Mucosa of stomach (tissue), 1 donor: ENCODE measurements around the gene APIP.

Experiments used
- H3K27me3 ChIP-seq: one replicate; pipeline ENCODE4 v1.7.0; 2013; ENCODE audit warnings: mild to moderate bottlenecking, low read length; ENCODE audit not compliant: control insufficient read depth, insufficient read depth
- H3K36me3 ChIP-seq: one replicate; pipeline ENCODE4 v1.7.0; 2013; ENCODE audit warnings: low read length; ENCODE audit not compliant: control insufficient read depth, insufficient read depth
- H3K4me1 ChIP-seq: one replicate; pipeline ENCODE4 v1.7.0; 2013; ENCODE audit warnings: mild to moderate bottlenecking, low read length; ENCODE audit not compliant: control insufficient read depth, insufficient read depth
- H3K4me3 ChIP-seq: one replicate; pipeline ENCODE4 v1.7.0; 2013; ENCODE audit warnings: low read length
- H3K9ac ChIP-seq: one replicate; pipeline ENCODE4 v1.7.0; 2013; ENCODE audit warnings: mild to moderate bottlenecking, low read length, moderate library complexity
- H3K9me3 ChIP-seq: one replicate; pipeline ENCODE4 v1.7.0; 2013; ENCODE audit warnings: mild to moderate bottlenecking, low read length, moderate library complexity; ENCODE audit not compliant: control insufficient read depth
- donor health status: Pancreatic carcinoma.

The APIP gene

DNA sequence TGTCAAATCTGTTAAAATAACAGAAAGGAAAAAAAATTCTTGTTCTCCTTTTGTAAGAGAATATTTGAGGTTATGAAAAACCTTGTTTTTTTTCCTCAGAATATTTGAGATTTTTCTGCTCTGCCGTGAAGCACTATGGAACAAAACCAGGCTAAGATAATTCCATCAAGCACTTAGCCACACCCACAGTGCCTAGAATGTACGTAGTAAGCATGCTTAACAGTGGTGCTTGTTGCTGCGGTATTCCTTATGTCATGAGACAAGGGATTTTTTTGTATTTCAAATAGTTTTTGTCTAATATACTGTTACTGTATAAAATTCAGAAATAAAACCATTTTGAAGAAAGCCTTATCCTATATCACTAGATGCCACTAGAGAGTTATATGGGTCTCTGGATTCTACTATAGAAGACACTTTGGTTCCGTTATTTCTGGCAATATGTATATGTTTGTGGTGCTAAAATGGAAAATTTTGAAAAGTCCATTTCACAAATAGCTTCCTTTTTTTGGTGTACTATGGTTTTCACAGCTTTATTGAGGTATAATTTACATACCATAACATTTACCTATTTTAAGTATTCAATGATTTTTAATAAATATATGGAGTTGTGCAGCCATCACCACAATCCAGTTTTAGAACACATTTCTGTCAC, 24.0 kb upstream of the APIP start:
- Histone ChIP-seq H3K9ac (no peak overlapping the region), H3K27me3 (no peaks in the 10 kb centered on the region), H3K36me3 (no peaks in the 10 kb centered on the region), H3K9me3 (no peaks in the 10 kb centered on the region), H3K4me1 (no peaks in the 10 kb centered on the region), H3K4me3 (no peak overlapping the region)

- H3K27me3 ChIP-seq: no peaks in the 10 kb centered on the region
- no peak overlapping the region for H3K9ac ChIP-seq
- no peaks in the 10 kb centered on the region for H3K4me1 ChIP-seq
- no peak overlapping the region for H3K4me3 ChIP-seq
- no peaks in the 10 kb centered on the region for H3K9me3 ChIP-seq
- H3K36me3 ChIP-seq: no peaks in the 10 kb centered on the region
These were observed 22.4 kb upstream of the APIP start for GRCh38 chr11:34938611-34939010.

- H3K9ac ChIP-seq: no peak overlapping the region
- no peak overlapping the region for H3K4me3 ChIP-seq
- H3K36me3 ChIP-seq: no peaks in the 10 kb centered on the region
- no peaks in the 10 kb centered on the region for H3K9me3 ChIP-seq
- no peaks in the 10 kb centered on the region for H3K4me1 ChIP-seq
- H3K27me3 ChIP-seq: no peaks in the 10 kb centered on the region
These were observed 20.9 kb upstream of the APIP start for GRCh38 chr11:34936945-34937629.

DNA sequence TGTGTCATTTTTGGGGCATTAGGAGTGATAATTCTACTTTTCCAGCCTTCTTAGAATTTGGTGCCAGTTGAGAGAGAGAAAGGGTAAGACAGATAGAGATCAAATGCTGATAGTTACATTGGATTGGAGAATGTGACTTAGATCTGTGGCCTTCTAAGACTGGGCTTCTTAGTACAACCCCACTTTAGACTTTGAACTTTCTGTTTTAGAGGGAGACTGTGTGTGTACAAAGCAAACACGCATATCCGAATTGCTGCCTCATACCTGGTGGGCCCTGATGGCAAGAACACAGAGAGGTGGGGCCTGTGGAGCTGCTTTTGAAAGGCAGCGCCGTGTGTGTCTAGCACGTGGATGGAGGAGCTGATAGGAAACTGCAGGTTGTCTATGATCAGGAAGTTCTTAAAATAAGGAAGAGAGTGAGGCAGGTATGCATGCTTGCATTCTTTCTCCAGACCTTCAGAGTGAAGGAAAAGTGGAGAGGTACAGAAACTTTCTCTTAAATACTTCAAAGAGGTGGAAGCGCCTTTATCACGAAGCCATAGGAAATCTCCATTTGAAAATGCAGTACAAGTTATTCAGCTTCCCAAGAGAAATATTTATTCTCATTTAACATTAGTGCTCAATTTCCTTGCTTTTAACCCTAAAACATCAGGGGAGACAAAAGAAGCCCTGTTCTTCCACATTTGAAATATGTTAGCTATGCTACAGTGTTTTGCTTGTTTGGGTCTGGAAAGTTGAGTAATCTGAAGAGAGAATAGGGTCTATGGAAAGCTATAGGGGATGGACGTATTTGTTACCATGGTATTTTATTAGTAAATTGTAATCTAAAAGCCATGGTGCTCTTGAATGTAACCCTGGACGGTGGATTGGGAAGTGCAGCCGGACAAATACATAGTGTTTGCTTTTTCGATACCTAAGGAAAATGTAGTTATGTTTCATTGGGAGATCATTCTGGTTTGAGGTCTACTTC, 13.9 kb upstream of the APIP start:
- Histone ChIP-seq H3K9me3 (no peaks in the 10 kb centered on the region), H3K4me1 (peaks cover 12% of the 10 kb centered on the region), H3K36me3 (no peaks in the 10 kb centered on the region), H3K4me3 (no peak overlapping the region), H3K27me3 (no peaks in the 10 kb centered on the region), H3K9ac (no peak overlapping the region)

- no peaks in the 10 kb centered on the region for H3K27me3 ChIP-seq
- no peaks in the 10 kb centered on the region for H3K9me3 ChIP-seq
- H3K4me1 ChIP-seq: peaks cover 15% of the 10 kb centered on the region
- no peaks in the 10 kb centered on the region for H3K36me3 ChIP-seq
- no peak overlapping the region for H3K4me3 ChIP-seq
- H3K9ac ChIP-seq: no peak overlapping the region
These were observed 12.9 kb upstream of the APIP start for GRCh38 chr11:34928960-34929680.

- no peaks in the 10 kb centered on the region for H3K27me3 ChIP-seq
These were observed 12.2 kb upstream of the APIP start for GRCh38 chr11:34928268-34928959.

GRCh38 chr11:34926831-34927132, 10.6 kb upstream of the APIP start:
- H3K4me3 ChIP-seq: no peak overlapping the region
- no peaks in the 10 kb centered on the region for H3K36me3 ChIP-seq
- no peak overlapping the region for H3K9ac ChIP-seq
- H3K27me3 ChIP-seq: no peaks in the 10 kb centered on the region
- H3K4me1 ChIP-seq: peaks cover 15% of the 10 kb centered on the region
- no peaks in the 10 kb centered on the region for H3K9me3 ChIP-seq

More at GRCh38 chr11:34928268-34928959, 12.2 kb upstream of the APIP start:
- H3K9ac ChIP-seq: no peak overlapping the region
- no peaks in the 10 kb centered on the region for H3K9me3 ChIP-seq
- H3K4me1 ChIP-seq: peaks cover 15% of the 10 kb centered on the region
- H3K36me3 ChIP-seq: no peaks in the 10 kb centered on the region
- no peak overlapping the region for H3K4me3 ChIP-seq

DNA sequence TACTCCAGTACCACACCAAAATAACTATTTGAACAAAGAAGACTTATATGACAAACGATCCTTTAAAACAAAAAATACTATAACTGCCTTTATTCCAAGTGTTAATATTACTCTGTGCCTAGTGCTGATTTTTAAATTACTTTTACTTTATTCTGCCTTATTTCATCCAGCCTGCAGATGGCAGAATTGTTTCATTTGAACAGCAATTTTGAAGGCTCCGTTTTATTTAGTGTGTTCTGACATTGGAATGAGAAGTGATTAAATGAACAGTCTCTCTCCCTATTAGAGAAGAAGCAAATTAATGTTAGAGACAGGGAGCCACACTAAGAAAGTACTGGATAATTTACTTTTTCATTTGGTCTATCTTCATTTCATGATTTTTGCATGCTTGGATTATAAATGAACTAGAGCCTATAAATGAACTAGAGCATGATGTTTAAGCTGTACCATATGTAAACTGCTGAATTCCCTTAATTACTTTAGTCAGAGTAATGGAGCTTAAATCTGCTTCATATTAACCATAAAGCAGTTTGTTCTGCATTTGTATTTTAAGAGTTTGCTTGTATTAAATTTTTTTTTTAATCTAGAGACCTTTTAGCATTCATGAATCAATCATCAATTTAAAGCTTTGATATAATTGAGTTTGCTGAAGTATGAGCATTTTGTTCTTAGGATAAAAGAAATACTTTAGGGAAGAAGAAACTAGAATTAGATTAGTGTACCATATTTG, 10.1 kb upstream of the APIP start:
- Histone ChIP-seq H3K36me3 (no peaks in the 10 kb centered on the region), H3K9ac (no peak overlapping the region), H3K4me3 (no peak overlapping the region), H3K4me1 (peaks cover 15% of the 10 kb centered on the region), H3K9me3 (no peaks in the 10 kb centered on the region), H3K27me3 (no peaks in the 10 kb centered on the region)

DNA sequence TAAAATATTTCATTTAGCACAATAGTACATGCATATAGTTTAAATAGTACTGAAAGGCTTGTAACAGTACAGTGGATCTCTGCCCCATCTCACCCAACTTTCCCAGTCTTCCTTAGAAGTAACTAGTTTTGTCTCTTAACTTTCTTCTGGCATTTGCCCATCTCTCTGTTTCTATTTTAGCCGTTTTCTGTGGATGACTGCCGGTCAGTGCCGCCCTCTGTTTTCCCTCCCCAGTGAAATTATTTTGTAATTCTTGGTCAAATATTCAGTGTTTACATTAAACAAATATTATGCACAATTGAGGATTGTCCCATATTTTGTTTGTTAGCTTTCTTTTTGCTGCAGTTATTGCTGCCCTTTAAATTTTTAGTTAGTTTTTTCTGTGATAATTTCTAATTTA, 8.5 kb upstream of the APIP start:
- Histone ChIP-seq H3K9ac (no peak overlapping the region), H3K4me3 (no peak overlapping the region), H3K36me3 (no peaks in the 10 kb centered on the region), H3K27me3 (no peaks in the 10 kb centered on the region), H3K9me3 (no peaks in the 10 kb centered on the region), H3K4me1 (peaks cover 14% of the 10 kb centered on the region)

DNA sequence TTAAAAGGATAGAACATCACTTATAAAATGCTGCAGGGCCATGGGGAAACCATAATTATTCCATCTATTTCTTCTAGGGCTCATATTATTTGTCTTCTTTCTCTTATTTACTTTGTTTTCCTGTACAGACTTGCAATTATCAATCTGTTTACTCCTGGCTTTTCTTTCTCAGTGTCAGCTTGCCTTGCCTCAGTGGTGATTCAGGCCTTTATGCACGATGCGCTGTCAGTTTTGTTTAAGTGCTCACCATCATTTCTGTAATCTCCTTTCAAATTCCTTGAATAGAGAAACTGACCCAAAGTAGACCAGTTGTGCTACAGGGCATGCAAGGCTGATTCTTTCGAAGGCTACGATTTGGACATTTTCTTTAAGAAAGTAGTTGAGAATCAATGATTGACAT, 5.0 kb upstream of the APIP start:
- no peak overlapping the region for H3K9ac ChIP-seq
- no peaks in the 10 kb centered on the region for H3K27me3 ChIP-seq
- peaks cover 15% of the 10 kb centered on the region for H3K4me1 ChIP-seq
- no peak overlapping the region for H3K4me3 ChIP-seq
- H3K36me3 ChIP-seq: no peaks in the 10 kb centered on the region
- H3K9me3 ChIP-seq: no peaks in the 10 kb centered on the region
